HL-60 (cell line): ENCODE data around the gene SMIM45.

Source experiments
- DNase-seq, 2 experiments: peaks; one replicate each; pipeline ENCODE4 v3.0.0-alpha.2; 2010 to 2020; ENCODE audit warnings: low read depth in 1 of 2, low spot score in 1 of 2
- H3K27ac ChIP-seq: fragments of 250-450 bp; sonication (Bioruptor Pico); replicated peaks from 2 replicates; pipeline ENCODE4 v1.5.1; 2020; ENCODE audit warnings: mild to moderate bottlenecking, moderate library complexity
- H3K27me3 ChIP-seq: fragments of 250-450 bp; sonication (Bioruptor Pico); 2 replicates; pipeline ENCODE4 v1.5.1; 2021; ENCODE audit warnings: mild to moderate bottlenecking, moderate library complexity; ENCODE audit not compliant: insufficient read depth, poor library complexity, severe bottlenecking
- H3K4me3 ChIP-seq: replicated peaks from 2 replicates; pipeline ENCODE4 v1.5.1; 2011; ENCODE audit warnings: mild to moderate bottlenecking, control low read depth, low read length; ENCODE audit not compliant: insufficient read depth
- GABPA ChIP-seq: IDR thresholded peaks from 2 replicates; pipeline ENCODE4 v1.6.1; 2012; ENCODE audit warnings: low read depth
- POLR2AphosphoS5 ChIP-seq: IDR thresholded peaks from 2 replicates; pipeline ENCODE4 v1.6.1; 2012; ENCODE audit warnings: low read depth
- SPI1 ChIP-seq: IDR thresholded peaks from 2 replicates; pipeline ENCODE4 v1.6.1; 2012; ENCODE audit warnings: low read depth, mild to moderate bottlenecking, borderline replicate concordance
- TF ChIP-seq, protein P1 (sequence below): IDR thresholded peaks from 2 replicates; pipeline ENCODE4 v1.6.1; 2012; ENCODE audit warnings: low read depth; ENCODE audit not compliant: insufficient replicate concordance
- TF ChIP-seq, protein P2 (sequence below): IDR thresholded peaks from one replicate; pipeline ENCODE4 v1.5.1; 2011; ENCODE audit warnings: low read length, control low read depth, inconsistent platforms; ENCODE audit not compliant: insufficient read depth

Gene SMIM45

DNA sequence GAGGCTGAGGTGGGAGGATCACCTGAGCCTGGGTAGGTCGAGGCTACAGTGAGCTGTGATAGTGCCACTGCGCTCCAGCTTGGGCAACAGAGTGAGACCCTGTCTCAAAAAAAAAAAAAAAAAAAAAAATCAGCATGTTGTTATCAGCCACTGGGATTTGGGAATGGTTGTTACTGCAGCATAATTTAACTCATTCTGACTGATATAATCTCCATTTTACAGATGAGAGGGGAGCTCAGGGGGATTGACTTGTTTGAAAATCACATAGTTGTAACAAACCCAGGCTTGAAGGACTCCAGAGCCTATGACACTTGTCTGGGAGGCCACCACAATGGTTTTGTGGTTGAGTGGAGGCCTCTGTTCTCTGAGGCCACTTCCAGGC lies 14.3 kb downstream of the SMIM45 start:
- Histone ChIP-seq H3K4me3 (no peak overlapping the region), H3K27me3 (no peaks in the 10 kb centered on the region), H3K27ac (no peak overlapping the region)
- no peak for DNase-seq
- TF ChIP-seq, protein P1, sequence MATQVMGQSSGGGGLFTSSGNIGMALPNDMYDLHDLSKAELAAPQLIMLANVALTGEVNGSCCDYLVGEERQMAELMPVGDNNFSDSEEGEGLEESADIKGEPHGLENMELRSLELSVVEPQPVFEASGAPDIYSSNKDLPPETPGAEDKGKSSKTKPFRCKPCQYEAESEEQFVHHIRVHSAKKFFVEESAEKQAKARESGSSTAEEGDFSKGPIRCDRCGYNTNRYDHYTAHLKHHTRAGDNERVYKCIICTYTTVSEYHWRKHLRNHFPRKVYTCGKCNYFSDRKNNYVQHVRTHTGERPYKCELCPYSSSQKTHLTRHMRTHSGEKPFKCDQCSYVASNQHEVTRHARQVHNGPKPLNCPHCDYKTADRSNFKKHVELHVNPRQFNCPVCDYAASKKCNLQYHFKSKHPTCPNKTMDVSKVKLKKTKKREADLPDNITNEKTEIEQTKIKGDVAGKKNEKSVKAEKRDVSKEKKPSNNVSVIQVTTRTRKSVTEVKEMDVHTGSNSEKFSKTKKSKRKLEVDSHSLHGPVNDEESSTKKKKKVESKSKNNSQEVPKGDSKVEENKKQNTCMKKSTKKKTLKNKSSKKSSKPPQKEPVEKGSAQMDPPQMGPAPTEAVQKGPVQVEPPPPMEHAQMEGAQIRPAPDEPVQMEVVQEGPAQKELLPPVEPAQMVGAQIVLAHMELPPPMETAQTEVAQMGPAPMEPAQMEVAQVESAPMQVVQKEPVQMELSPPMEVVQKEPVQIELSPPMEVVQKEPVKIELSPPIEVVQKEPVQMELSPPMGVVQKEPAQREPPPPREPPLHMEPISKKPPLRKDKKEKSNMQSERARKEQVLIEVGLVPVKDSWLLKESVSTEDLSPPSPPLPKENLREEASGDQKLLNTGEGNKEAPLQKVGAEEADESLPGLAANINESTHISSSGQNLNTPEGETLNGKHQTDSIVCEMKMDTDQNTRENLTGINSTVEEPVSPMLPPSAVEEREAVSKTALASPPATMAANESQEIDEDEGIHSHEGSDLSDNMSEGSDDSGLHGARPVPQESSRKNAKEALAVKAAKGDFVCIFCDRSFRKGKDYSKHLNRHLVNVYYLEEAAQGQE, result no peak
- TF ChIP-seq, protein P2, sequence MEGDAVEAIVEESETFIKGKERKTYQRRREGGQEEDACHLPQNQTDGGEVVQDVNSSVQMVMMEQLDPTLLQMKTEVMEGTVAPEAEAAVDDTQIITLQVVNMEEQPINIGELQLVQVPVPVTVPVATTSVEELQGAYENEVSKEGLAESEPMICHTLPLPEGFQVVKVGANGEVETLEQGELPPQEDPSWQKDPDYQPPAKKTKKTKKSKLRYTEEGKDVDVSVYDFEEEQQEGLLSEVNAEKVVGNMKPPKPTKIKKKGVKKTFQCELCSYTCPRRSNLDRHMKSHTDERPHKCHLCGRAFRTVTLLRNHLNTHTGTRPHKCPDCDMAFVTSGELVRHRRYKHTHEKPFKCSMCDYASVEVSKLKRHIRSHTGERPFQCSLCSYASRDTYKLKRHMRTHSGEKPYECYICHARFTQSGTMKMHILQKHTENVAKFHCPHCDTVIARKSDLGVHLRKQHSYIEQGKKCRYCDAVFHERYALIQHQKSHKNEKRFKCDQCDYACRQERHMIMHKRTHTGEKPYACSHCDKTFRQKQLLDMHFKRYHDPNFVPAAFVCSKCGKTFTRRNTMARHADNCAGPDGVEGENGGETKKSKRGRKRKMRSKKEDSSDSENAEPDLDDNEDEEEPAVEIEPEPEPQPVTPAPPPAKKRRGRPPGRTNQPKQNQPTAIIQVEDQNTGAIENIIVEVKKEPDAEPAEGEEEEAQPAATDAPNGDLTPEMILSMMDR, result no peak
- TF ChIP-seq GABPA, result no peak
- TF ChIP-seq POLR2AphosphoS5, result no peak
- no peak for TF ChIP-seq SPI1

DNA sequence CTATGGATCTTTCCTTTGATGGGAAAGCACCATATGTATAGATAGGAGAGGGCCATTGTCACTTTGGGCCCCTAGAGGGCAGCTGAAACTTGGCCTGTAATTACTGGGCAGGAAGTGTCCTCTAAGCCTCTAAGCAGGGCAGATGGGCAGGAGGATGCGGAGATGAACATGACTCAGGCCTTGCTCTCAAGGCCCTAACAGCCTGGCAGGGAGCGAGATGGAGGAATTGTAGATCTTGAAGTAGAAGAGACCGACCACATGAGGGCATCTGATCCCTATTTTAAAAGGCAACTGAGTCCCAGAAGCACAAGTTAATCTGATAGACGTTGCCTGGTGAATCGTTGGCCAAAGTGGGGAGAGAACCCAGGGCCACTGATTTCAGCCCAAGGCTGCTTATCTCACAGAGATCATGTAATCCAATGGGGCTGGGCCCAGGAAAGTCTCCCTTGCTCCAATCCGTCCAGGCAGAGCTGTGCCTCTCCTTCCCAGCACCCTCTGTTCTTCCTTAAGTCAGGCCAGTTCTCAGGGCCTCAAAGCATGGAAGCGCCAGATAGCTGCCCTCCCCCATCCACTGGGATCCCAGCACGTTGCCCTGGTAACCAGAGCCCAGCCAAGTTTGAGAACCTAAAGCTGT lies 14.8 kb downstream of the SMIM45 start:
- Histone ChIP-seq H3K4me3 (no peak overlapping the region), H3K27me3 (no peaks in the 10 kb centered on the region), H3K27ac (no peak overlapping the region)
- TF ChIP-seq GABPA (no peak), SPI1 (no peak), POLR2AphosphoS5 (no peak)
- TF ChIP-seq, protein P1, result no peak
- TF ChIP-seq, protein P2, result peak; percentile 23
- DNase-seq, result peak; percentile 70 to 74

DNA sequence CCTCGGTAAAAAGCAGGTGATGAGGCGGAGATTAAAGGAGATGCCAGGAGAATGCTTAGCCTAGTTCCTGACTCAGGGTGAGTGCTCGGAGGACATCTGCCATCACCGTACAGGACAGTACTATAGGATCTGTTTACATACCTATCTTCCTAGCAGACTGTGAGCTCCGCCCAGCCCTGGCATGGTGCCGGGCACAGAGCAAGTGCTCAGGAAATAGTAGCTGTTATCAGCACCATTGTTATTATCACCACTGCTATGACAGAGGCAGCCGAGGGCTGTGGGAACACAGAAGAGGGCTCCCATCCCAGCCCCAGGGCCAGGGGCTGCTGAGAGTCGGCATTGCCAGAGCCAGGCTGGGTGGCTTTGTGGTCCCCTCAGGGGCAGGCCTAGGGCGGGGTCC lies 16.7 kb downstream of the SMIM45 start:
- H3K27me3 ChIP-seq, result no peaks in the 10 kb centered on the region
- H3K4me3 ChIP-seq, result no peak overlapping the region
- H3K27ac ChIP-seq, result no peak overlapping the region
- TF ChIP-seq GABPA (no peak), SPI1 (no peak), POLR2AphosphoS5 (no peak)
- TF ChIP-seq, protein P2, result no peak
- TF ChIP-seq, protein P1, result no peak
- no peak for DNase-seq
